ENCODE measurements around the gene MLN.

Gene MLN

GRCh38 chr6:33777398-33778388 lies 26.1 kb downstream of the MLN start:
- H3K4me3 Mint-ChIP-seq: no peak overlapping the region
- no peaks in the 10 kb centered on the region for H3K9me3 Mint-ChIP-seq
- H3K4me1 Mint-ChIP-seq: peaks cover 10% of the 10 kb centered on the region
- no peak overlapping the region for H3K27ac Mint-ChIP-seq
- H3K36me3 Mint-ChIP-seq: peaks cover 10% of the 10 kb centered on the region
- no peaks in the 10 kb centered on the region for H3K27me3 Mint-ChIP-seq

DNA sequence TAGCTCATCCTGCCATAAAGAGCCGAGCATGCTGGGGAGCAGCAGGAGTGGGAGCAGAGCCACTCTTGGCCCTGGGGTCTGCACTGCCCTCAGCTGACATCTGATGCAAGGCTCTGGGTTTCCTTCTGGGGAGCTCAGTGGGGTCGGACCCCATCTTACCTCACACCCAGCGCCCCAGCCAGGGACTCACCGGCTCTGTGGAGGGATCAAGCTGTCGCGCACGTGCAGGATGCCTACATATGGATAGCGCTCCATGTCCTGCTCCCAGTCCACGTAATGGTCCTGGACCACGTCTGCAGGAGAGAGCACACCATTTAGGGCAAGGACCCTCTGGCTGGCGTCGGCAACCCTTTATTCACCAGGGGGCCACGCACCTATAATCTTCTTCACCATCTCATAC lies 27.0 kb downstream of the MLN start:
- no peak overlapping the region for H3K27ac Mint-ChIP-seq
- peaks cover 8% of the 10 kb centered on the region for H3K36me3 Mint-ChIP-seq
- H3K4me1 Mint-ChIP-seq: peaks cover 8% of the 10 kb centered on the region
- H3K27me3 Mint-ChIP-seq: no peaks in the 10 kb centered on the region
- no peak overlapping the region for H3K4me3 Mint-ChIP-seq
- H3K9me3 Mint-ChIP-seq: no peaks in the 10 kb centered on the region

GRCh38 chr6:33776186-33776585 lies 27.6 kb downstream of the MLN start:
- Mint-ChIP-seq H3K36me3 (peaks cover 8% of the 10 kb centered on the region), H3K9me3 (no peaks in the 10 kb centered on the region), H3K27me3 (no peaks in the 10 kb centered on the region), H3K4me1 (peaks cover 10% of the 10 kb centered on the region), H3K4me3 (no peak overlapping the region), H3K27ac (no peak overlapping the region)

DNA sequence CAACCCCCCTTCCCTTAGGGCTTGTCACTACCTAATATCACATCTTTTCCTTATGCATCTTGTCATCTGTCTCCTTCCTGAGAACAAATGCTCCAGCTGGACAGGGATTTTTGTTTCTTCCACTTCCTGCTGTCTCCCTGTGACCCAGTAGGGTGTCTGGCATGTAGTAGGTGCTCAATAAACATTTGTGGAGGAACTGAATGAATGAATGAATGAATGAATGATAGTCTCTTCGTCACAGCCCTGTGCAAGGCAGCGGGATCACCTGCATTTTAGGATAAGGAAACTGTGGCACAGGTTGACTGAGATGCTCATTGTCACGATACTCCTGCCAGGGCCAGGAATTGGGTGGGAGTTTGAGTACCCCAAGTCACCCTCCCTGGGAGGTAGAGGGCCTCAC lies 29.0 kb downstream of the MLN start:
- Mint-ChIP-seq H3K36me3 (peaks cover 5% of the 10 kb centered on the region), H3K27ac (no peak overlapping the region), H3K4me3 (no peak overlapping the region), H3K9me3 (no peaks in the 10 kb centered on the region), H3K27me3 (no peaks in the 10 kb centered on the region), H3K4me1 (peaks cover 12% of the 10 kb centered on the region)

GRCh38 chr6:33772902-33773472 lies 30.8 kb downstream of the MLN start:
- H3K27ac Mint-ChIP-seq: peak overlapping the region; percentile 52
- H3K36me3 Mint-ChIP-seq: peaks cover 5% of the 10 kb centered on the region
- H3K9me3 Mint-ChIP-seq: no peaks in the 10 kb centered on the region
- H3K27me3 Mint-ChIP-seq: no peaks in the 10 kb centered on the region
- peaks cover 12% of the 10 kb centered on the region for H3K4me1 Mint-ChIP-seq
- no peak overlapping the region for H3K4me3 Mint-ChIP-seq

DNA sequence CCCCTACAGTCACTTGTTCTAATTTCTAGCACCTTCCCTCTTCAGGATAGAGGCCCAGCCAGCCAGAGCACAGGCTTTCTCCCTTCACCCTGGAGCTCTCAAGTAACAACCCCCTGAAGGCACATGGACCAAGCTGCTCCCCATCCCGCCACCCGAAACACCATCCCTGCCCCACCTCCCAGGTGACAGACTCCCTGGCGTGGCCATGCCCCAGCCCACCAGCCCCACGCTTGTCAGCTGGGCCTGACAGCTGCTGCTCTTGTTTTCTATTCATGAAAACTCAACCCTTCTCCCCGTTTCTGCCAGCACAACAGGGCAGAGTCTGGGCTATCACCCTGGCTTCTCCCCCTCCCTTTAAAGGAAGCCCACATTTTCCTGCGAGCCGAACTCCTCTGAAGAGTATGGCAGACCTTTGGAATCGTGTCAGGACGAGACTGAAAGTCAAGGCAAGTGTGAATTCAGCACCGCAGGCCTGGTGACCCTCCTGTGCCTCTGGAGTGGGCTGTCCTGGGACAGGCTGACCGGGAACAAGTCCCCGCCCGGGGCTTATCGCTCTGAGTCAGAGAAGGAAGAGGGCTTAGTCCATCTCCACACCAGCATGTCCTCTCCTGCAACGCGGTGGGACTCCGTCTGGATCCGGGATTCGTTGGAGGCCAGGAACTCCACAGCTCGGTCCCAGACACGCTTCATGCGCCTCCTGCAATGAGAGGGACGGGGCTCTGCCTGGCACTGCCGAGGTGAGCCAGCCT lies 31.5 kb downstream of the MLN start:
- no peak overlapping the region for H3K4me3 Mint-ChIP-seq
- no peaks in the 10 kb centered on the region for H3K9me3 Mint-ChIP-seq
- no peaks in the 10 kb centered on the region for H3K27me3 Mint-ChIP-seq
- H3K27ac Mint-ChIP-seq: no peak overlapping the region
- peaks cover 12% of the 10 kb centered on the region for H3K4me1 Mint-ChIP-seq
- H3K36me3 Mint-ChIP-seq: peaks cover 5% of the 10 kb centered on the region

DNA sequence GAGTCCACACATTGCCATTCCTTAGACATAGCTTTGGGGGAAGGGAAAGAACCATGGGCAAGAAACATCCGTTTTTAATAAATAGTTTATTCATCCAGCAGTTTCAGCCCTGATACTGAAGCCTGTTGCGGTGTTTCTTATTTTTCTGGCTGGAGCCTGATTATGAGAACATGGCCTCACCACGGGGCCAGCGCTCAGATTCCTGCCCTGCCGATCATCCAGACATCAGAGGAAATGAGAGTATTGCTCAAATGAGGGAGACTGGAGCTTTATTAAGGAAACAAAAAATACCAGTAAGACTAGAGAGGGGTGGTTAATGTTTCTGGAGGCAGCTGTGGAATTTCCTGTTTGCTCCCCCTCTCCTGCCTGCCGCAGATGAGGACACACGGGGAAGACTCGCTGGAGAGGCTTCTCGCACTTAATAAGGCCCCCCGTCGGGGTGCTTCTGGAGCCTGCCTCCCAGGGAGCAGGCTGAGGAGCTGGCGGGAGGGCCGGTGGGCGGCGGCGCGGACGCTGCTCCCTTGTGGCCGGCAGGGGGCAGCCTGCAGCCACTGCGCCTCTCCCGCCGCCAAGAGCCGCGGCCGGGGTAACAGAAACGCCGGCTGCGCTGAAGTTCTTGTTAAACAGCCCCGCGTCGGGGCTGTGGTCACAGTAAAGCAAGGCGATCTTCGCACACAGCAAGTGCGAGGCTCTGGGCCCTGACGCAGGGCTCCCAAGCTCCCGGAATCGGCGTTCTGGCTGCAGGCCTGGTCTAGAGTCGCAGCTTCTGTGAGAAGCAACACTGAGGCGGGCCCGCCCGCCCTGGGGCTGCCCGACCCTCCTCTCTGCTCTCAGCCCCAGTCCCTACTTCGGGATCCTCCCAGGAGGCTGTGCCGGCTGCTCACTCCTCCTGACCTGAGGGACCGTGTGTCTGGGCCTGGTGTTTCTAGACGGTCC lies 32.4 kb downstream of the MLN start:
- H3K27me3 Mint-ChIP-seq: peaks cover 1% of the 10 kb centered on the region

GRCh38 chr6:33770833-33771145 lies 33.0 kb downstream of the MLN start:
- no peaks in the 10 kb centered on the region for H3K9me3 Mint-ChIP-seq
- peaks cover 2% of the 10 kb centered on the region for H3K36me3 Mint-ChIP-seq
- no peak overlapping the region for H3K27ac Mint-ChIP-seq
- no peak overlapping the region for H3K4me3 Mint-ChIP-seq
- peaks cover 1% of the 10 kb centered on the region for H3K27me3 Mint-ChIP-seq
- H3K4me1 Mint-ChIP-seq: peaks cover 12% of the 10 kb centered on the region

More for the DNA sequence above, 32.4 kb downstream of the MLN start:
- peaks cover 12% of the 10 kb centered on the region for H3K4me1 Mint-ChIP-seq
- peaks cover 5% of the 10 kb centered on the region for H3K36me3 Mint-ChIP-seq
- H3K9me3 Mint-ChIP-seq: no peaks in the 10 kb centered on the region
- H3K4me3 Mint-ChIP-seq: no peak overlapping the region
- H3K27ac Mint-ChIP-seq: no peak overlapping the region

GRCh38 chr6:33770124-33770832 lies 33.5 kb downstream of the MLN start:
- no peak overlapping the region for H3K27ac Mint-ChIP-seq

DNA sequence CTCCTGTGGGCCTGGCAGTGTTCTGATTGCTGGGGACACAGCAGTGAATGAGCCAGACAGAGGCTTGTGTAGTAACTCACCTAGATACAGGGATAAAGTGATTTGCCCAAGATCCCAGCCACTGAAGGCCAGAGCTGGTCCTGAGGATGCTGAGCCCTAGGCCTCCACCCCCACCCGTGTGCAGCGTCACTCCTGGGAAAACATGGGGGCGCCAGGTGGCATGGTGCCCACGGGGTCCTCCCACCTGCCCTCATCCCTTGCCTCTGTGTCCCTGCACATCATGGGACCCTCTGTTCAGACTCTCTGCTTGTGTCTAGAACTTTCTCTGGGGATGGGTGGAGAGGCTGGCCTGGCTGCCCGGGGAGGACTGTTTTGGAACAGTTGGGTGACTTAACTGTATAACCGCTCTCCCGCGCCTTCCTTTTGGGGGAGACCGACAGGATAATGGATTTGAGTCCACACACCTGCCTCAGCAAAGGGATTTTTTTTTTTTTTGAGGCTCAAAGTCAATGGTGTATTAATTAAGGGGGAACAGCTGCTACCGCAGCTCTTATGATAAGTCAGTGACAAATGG lies 34.5 kb downstream of the MLN start:
- peaks cover 1% of the 10 kb centered on the region for H3K27me3 Mint-ChIP-seq
- no peak overlapping the region for H3K4me3 Mint-ChIP-seq
- no peak overlapping the region for H3K27ac Mint-ChIP-seq
- H3K9me3 Mint-ChIP-seq: no peaks in the 10 kb centered on the region
- peaks cover 12% of the 10 kb centered on the region for H3K4me1 Mint-ChIP-seq
- H3K36me3 Mint-ChIP-seq: no peaks in the 10 kb centered on the region

More at GRCh38 chr6:33770124-33770832, 33.5 kb downstream of the MLN start:
- H3K27me3 Mint-ChIP-seq: peaks cover 1% of the 10 kb centered on the region
- H3K4me1 Mint-ChIP-seq: peaks cover 12% of the 10 kb centered on the region
- no peaks in the 10 kb centered on the region for H3K9me3 Mint-ChIP-seq
- H3K4me3 Mint-ChIP-seq: no peak overlapping the region
- peaks cover 2% of the 10 kb centered on the region for H3K36me3 Mint-ChIP-seq

DNA sequence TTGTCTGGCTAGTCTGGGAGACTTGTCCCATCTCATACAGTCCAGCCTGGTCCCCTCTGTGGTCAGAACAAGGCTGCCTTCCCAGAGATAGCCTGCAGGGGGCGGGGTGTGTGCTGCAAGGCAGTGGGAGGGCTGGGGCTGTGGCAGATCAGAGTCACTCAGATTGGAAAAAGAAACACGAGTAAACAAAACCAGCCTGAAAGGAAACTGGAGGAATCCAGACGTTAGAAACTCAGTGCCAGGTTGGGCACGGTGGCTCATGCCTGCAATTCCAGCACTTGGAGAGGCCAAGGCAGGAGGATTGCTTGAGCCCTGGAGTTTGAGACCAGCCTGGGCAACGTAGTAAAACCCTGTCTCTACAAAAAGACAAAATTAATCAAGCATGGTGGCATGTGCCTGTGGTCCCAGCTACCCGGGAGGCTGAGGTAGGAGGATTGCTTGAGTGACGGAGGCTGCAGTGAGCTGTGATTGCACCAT lies 35.1 kb downstream of the MLN start:
- H3K36me3 Mint-ChIP-seq: no peaks in the 10 kb centered on the region
- H3K4me3 Mint-ChIP-seq: no peak overlapping the region
- no peaks in the 10 kb centered on the region for H3K9me3 Mint-ChIP-seq
- no peak overlapping the region for H3K27ac Mint-ChIP-seq
- H3K4me1 Mint-ChIP-seq: peaks cover 12% of the 10 kb centered on the region
- peaks cover 1% of the 10 kb centered on the region for H3K27me3 Mint-ChIP-seq

- Mint-ChIP-seq H3K9me3 (no peaks in the 10 kb centered on the region), H3K27ac (no peak overlapping the region), H3K4me3 (no peak overlapping the region), H3K27me3 (peaks cover 1% of the 10 kb centered on the region), H3K4me1 (peaks cover 6% of the 10 kb centered on the region), H3K36me3 (no peaks in the 10 kb centered on the region)
Observed at GRCh38 chr6:33766921-33767907, 36.6 kb downstream of the MLN start.

- Mint-ChIP-seq H3K36me3 (no peaks in the 10 kb centered on the region), H3K4me3 (no peak overlapping the region), H3K4me1 (no peaks in the 10 kb centered on the region), H3K27me3 (peaks cover 1% of the 10 kb centered on the region), H3K27ac (no peak overlapping the region), H3K9me3 (no peaks in the 10 kb centered on the region)
Observed at GRCh38 chr6:33765368-33765767, 38.4 kb downstream of the MLN start.

Data from activated naive CD4-positive, alpha-beta T cell treated with anti-CD3 and anti-CD28 coated beads, Interleukin-2, amount 50 U/mL, for 24 hours (primary cell).